Gastroesophageal sphincter (tissue), 3 donors: ENCODE measurements around the gene PDX1.

Source experiments
- EP300 ChIP-seq: sonication (generic); formaldehyde crosslinking; IDR thresholded peaks from one replicate; pipeline ENCODE4 v1.6.1; 2017; ENCODE audit warnings: antibody characterized with exemption, mild to moderate bottlenecking
- TF ChIP-seq, protein P1 (sequence below), 4 experiments: fragments of 200-600 bp in 2 of 4; fragments of 450-650 bp in 2 of 4; sonication (generic) in 1 of 4; IDR thresholded peaks; one replicate each; pipeline ENCODE4 v1.5.1; 2017 to 2019; ENCODE audit warnings: antibody characterized with exemption in 4 of 4, mild to moderate bottlenecking in 2 of 4, moderate library complexity in 2 of 4

DNA sequence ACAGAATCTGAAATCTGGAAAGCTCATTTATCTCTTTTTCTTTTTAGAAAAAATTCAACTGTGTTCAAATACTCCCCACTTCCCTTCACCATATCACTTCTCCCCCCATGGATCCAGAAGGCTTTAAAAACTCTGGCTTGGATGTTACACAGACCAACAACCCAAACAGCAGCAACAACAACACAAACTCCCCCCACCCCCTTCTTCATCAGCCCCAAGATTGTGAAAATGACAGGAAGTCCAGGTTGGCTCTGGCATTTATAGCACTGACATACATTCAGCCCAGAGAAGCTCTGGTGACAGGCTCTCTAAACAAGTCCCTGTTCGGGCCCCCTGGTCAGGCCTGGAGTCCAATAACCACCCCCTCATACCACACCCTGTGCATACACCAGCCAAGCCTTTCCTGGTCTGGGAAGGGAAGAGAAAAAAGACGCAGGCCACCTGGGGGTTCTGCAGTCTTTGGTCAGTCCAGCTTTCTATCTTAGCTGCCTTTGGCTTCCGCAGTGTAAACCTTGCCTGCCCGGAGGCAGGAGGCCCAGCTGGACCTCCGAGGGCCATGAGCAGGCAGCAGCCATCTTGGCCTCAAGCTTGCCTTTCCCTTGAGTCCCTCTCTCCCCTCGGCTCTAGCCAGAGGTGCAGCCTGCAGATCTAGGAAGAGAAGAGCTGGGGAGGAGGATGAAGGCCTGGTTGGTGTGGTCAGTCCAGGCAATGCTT lies 42.5 kb downstream of the PDX1 start:
- TF ChIP-seq, protein P1, sequence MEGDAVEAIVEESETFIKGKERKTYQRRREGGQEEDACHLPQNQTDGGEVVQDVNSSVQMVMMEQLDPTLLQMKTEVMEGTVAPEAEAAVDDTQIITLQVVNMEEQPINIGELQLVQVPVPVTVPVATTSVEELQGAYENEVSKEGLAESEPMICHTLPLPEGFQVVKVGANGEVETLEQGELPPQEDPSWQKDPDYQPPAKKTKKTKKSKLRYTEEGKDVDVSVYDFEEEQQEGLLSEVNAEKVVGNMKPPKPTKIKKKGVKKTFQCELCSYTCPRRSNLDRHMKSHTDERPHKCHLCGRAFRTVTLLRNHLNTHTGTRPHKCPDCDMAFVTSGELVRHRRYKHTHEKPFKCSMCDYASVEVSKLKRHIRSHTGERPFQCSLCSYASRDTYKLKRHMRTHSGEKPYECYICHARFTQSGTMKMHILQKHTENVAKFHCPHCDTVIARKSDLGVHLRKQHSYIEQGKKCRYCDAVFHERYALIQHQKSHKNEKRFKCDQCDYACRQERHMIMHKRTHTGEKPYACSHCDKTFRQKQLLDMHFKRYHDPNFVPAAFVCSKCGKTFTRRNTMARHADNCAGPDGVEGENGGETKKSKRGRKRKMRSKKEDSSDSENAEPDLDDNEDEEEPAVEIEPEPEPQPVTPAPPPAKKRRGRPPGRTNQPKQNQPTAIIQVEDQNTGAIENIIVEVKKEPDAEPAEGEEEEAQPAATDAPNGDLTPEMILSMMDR (IDR thresholded peaks at IDR 0.05), result no peak
- no peak for TF ChIP-seq EP300
